ENCODE measurements around the gene LBH.

- TF ChIP-seq CTCF (conservative IDR thresholded peaks at IDR 0.05; ENCODE audit: low read length) = no peak
- no peak for TF ChIP-seq EZH2phosphoT487 (IDR thresholded peaks at IDR 0.05; ENCODE audit: borderline replicate concordance, low read depth, low read length)
Measured at GRCh38 chr2:30206461-30207430, 24.6 kb upstream of the LBH start.

All from OCI-LY7 (cell line).